Neural progenitor cell (in vitro differentiated cells): ENCODE measurements around the gene VSTM4.

Experiments used
- CTCF ChIP-seq: fragments of 200-600 bp; sonication (generic); IDR thresholded peaks from 2 replicates; pipeline ENCODE4 v1.5.1; 2017; ENCODE audit warnings: antibody characterized with exemption, mild to moderate bottlenecking
- EZH2 ChIP-seq: fragments of 200-600 bp; sonication (generic); IDR thresholded peaks from 2 replicates; pipeline ENCODE4 v1.6.1; 2017; ENCODE audit warnings: antibody characterized with exemption, mild to moderate bottlenecking, moderate library complexity

DNA sequence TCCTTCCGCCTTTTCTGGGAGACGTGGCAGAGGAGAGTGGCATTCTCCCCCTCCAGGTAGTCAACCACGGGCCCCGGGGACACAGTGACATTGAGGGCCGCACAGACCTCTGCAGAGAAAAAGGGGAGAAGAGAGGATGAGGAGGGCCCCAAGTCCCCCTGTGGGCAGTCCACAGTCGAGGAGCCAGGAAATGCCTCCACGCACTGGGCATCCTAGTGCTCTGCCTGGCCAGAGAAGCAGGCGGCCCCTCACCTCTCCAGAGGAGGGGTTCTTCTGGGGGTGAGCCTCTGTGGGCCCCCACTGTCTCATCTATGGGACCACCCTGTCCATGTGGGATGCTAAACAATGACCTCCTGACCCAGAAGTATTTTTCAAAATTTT is 7.4 kb downstream of the VSTM4 start:
- TF ChIP-seq CTCF: no peak
- no peak for TF ChIP-seq EZH2
